WTC11 (cell line): Measurements from ENCODE around the gene AGAP1. TPM values are rescaled to one million over a fixed set of nuclear protein-coding genes. Genes with fewer than 3 reads are reported as not detected.
A peak's percentile ranks its signal among the peaks of the same experiment; 100 is the strongest.

Experiments used
- ATAC-seq: fragments of 200-7000 bp; cut with Tn5 transposase; 2 replicates; pipeline ENCODE4 v1.10.0; 2021; ENCODE audit warnings: mild to moderate bottlenecking, moderate library complexity
- CTCF ChIA-PET: fragments of 300-600 bp; sonication (Branson Sonifier 250); formaldehyde crosslinking; loops from one replicate; lab custom pipeline; 2021; ENCODE audit warnings: antibody characterized with exemption; lab: Charles Lee
- POLR2A ChIA-PET: fragments of 350-600 bp; sonication (Branson Sonifier 250); formaldehyde crosslinking; loops from one replicate; lab custom pipeline; 2021; ENCODE audit warnings: antibody characterized with exemption; lab: Charles Lee
- DNase-seq: peaks from one replicate; pipeline ENCODE4 v3.0.0; 2021; ENCODE audit warnings: low spot score
- H3K27ac Mint-ChIP-seq: 2 replicates; pipeline ENCODE4 v1.8.0; 2021; ENCODE audit warnings: mixed read lengths
- H3K27me3 Mint-ChIP-seq: 2 replicates; pipeline ENCODE4 v1.8.0; 2021; ENCODE audit warnings: low read depth, mild to moderate bottlenecking, moderate library complexity, mixed read lengths
- H3K36me3 Mint-ChIP-seq: 2 replicates; pipeline ENCODE4 v1.8.0; 2021; ENCODE audit warnings: mixed read lengths
- H3K4me1 Mint-ChIP-seq: 2 replicates; pipeline ENCODE4 v1.8.0; 2022; ENCODE audit warnings: mixed read lengths
- H3K4me3 Mint-ChIP-seq: 2 replicates; pipeline ENCODE4 v1.8.0; 2021; ENCODE audit warnings: mild to moderate bottlenecking, moderate library complexity, mixed read lengths
- H3K9me3 Mint-ChIP-seq: 2 replicates; pipeline ENCODE4 v1.8.0; 2021; ENCODE audit warnings: mixed read lengths
- CDX4 ChIP-seq: fragments of 250-450 bp; sonication (Bioruptor Pico); IDR thresholded peaks from 2 replicates; pipeline ENCODE4 v1.9.0; 2021; ENCODE audit warnings: moderate library complexity, mild to moderate bottlenecking, inconsistent platforms, borderline replicate concordance
- CREM ChIP-seq: sonication (generic); formaldehyde crosslinking; IDR thresholded peaks from 2 replicates; pipeline ENCODE4 v1.8.1; 2022; ENCODE audit warnings: mild to moderate bottlenecking, missing genetic modification reagents, moderate library complexity
- FOXP1 ChIP-seq: sonication (generic); formaldehyde crosslinking; IDR thresholded peaks from 2 replicates; pipeline ENCODE4 v1.8.0; 2022; ENCODE audit warnings: missing genetic modification reagents, mild to moderate bottlenecking, moderate library complexity, borderline replicate concordance
- GABPB1 ChIP-seq: sonication (generic); formaldehyde crosslinking; IDR thresholded peaks from 2 replicates; pipeline ENCODE4 v1.8.1; 2023; ENCODE audit warnings: mild to moderate bottlenecking, missing genetic modification reagents
- GRHL2 ChIP-seq: fragments of 250-450 bp; sonication (Bioruptor Pico); IDR thresholded peaks from 2 replicates; pipeline ENCODE4 v1.8.0; 2022; ENCODE audit warnings: mild to moderate bottlenecking, moderate library complexity; ENCODE audit not compliant: insufficient replicate concordance, severe bottlenecking
- HMGA2 ChIP-seq: fragments of 250-450 bp; sonication (Bioruptor Pico); IDR thresholded peaks from 2 replicates; pipeline ENCODE4 v1.4.0; 2021; ENCODE audit warnings: mild to moderate bottlenecking, moderate library complexity
- IRF1 ChIP-seq: sonication (generic); formaldehyde crosslinking; IDR thresholded peaks from 2 replicates; pipeline ENCODE4 v1.8.0; 2023; ENCODE audit warnings: missing genetic modification reagents
- JUN ChIP-seq: sonication (generic); formaldehyde crosslinking; IDR thresholded peaks from 2 replicates; pipeline ENCODE4 v1.8.0; 2023; ENCODE audit warnings: mild to moderate bottlenecking, missing genetic modification reagents
- MXD4 ChIP-seq: fragments of 250-450 bp; sonication (Bioruptor Pico); IDR thresholded peaks from 2 replicates; pipeline ENCODE4 v1.8.0; 2021; ENCODE audit warnings: mild to moderate bottlenecking, moderate library complexity, borderline replicate concordance
- NFATC4 ChIP-seq: fragments of 250-450 bp; sonication (Bioruptor Pico); IDR thresholded peaks from 2 replicates; pipeline ENCODE4 v1.9.0; 2021; ENCODE audit warnings: mild to moderate bottlenecking
- PRDM15 ChIP-seq: sonication (generic); formaldehyde crosslinking; IDR thresholded peaks from 2 replicates; pipeline ENCODE4 v1.8.0; 2022; ENCODE audit warnings: missing genetic modification reagents
- SMAD4 ChIP-seq: sonication (generic); formaldehyde crosslinking; IDR thresholded peaks from 2 replicates; pipeline ENCODE4 v1.8.0; 2022; ENCODE audit warnings: mild to moderate bottlenecking, missing genetic modification reagents
- TP53 ChIP-seq: sonication (generic); formaldehyde crosslinking; IDR thresholded peaks from 2 replicates; pipeline ENCODE4 v1.8.1; 2023; ENCODE audit warnings: mild to moderate bottlenecking, missing genetic modification reagents
- USF2 ChIP-seq: sonication (generic); formaldehyde crosslinking; IDR thresholded peaks from 2 replicates; pipeline ENCODE4 v1.8.1; 2023; ENCODE audit warnings: mild to moderate bottlenecking, missing genetic modification reagents, moderate library complexity
- ZMAT4 ChIP-seq: fragments of 250-450 bp; sonication (Bioruptor Pico); IDR thresholded peaks from 2 replicates; pipeline ENCODE4 v1.9.0; 2021; ENCODE audit warnings: mild to moderate bottlenecking
- ZNF138 ChIP-seq: sonication (generic); formaldehyde crosslinking; conservative IDR thresholded peaks from 2 replicates; pipeline ENCODE4 v1.8.1; 2022; ENCODE audit warnings: mild to moderate bottlenecking, moderate library complexity, missing genetic modification reagents
- ZNF281 ChIP-seq: sonication (generic); formaldehyde crosslinking; IDR thresholded peaks from 2 replicates; pipeline ENCODE4 v1.8.0; 2023; ENCODE audit warnings: mild to moderate bottlenecking, missing genetic modification reagents
- ZNF317 ChIP-seq: sonication (generic); formaldehyde crosslinking; IDR thresholded peaks from 2 replicates; pipeline ENCODE4 v1.8.1; 2023; ENCODE audit warnings: low read depth, mild to moderate bottlenecking, moderate library complexity, missing genetic modification reagents, borderline replicate concordance
- ZNF423 ChIP-seq: fragments of 250-450 bp; sonication (Bioruptor Pico); IDR thresholded peaks from 2 replicates; pipeline ENCODE4 v2.1.2; 2022; ENCODE audit warnings: mild to moderate bottlenecking, moderate library complexity
- ZNF425 ChIP-seq: fragments of 250-450 bp; sonication (Bioruptor Pico); conservative IDR thresholded peaks from 2 replicates; pipeline ENCODE4 v1.9.0; 2021; ENCODE audit warnings: mild to moderate bottlenecking
- ZNF671 ChIP-seq: fragments of 250-450 bp; sonication (Bioruptor Pico); IDR thresholded peaks from 2 replicates; pipeline ENCODE4 v1.8.0; 2021; ENCODE audit warnings: mild to moderate bottlenecking
- total RNA-seq: library from RNA; stranded (reverse); gene quantifications from 3 replicates; pipeline ENCODE4 v1.2.3, GENCODE V29; 2021

Gene AGAP1
- total RNA-seq, 1 experiment from 2014 or later: 49.3 TPM

GRCh38 chr2:235550378-235550760 is 56.5 kb downstream of the AGAP1 start:
- DNase-seq (no peak), ATAC-seq (no peak)
- Mint-ChIP-seq H3K27ac (0 out of 2 replicates have a peak overlapping the region, but pooled peaks have one; percentile 16), H3K4me1 (peaks cover 60% of the 10 kb centered on the region), H3K4me3 (no peak overlapping the region), H3K9me3 (no peaks in the 10 kb centered on the region), H3K36me3 (no peaks in the 10 kb centered on the region), H3K27me3 (no peaks in the 10 kb centered on the region)
- TF ChIP-seq ZNF671 (no peak), PRDM15 (CRISPR knock-in tag) (0 out of 2 replicates have a peak, but pooled peaks have one; percentile 13)
- CTCF ChIA-PET: interaction anchor here (0.6 to 2.5 kb wide), 5 partner anchors 36 to 48 kb away, joined by 3 to 23 read pairs (median 5); no protein-coding TSS in a partner anchor
- POLR2A ChIA-PET: no interaction called here

GRCh38 chr2:235550946-235551345 is 57.1 kb downstream of the AGAP1 start:
- POLR2A ChIA-PET: no interaction called here
- ATAC-seq: no peak
- no peaks in the 10 kb centered on the region for H3K9me3 Mint-ChIP-seq
- TF ChIP-seq TP53 (CRISPR knock-in tag): no peak
- no peak for TF ChIP-seq NFATC4 (CRISPR knock-in tag)
- no peak for TF ChIP-seq FOXP1 (CRISPR knock-in tag)
- TF ChIP-seq JUN: no peak
- TF ChIP-seq ZNF317 (CRISPR knock-in tag): no peak
- TF ChIP-seq ZMAT4 (CRISPR knock-in tag): no peak
- no peak for TF ChIP-seq GRHL2
- TF ChIP-seq SMAD4: no peak
- TF ChIP-seq, all 79 proteins: peak for 0
- Mint-ChIP-seq H3K4me3 (no peak overlapping the region), H3K27me3 (no peaks in the 10 kb centered on the region), H3K27ac (peak overlapping the region; percentile 57; the same call in 1 of the 2 replicates), H3K36me3 (no peaks in the 10 kb centered on the region), H3K4me1 (peaks cover 58% of the 10 kb centered on the region)
- CTCF ChIA-PET: interaction anchor here (1.0 to 2.5 kb wide), 6 partner anchors 11 to 406 kb away, joined by 3 to 23 read pairs (median 7); no protein-coding TSS in a partner anchor
- DNase-seq: no peak

- H3K36me3 Mint-ChIP-seq: no peaks in the 10 kb centered on the region
- no peaks in the 10 kb centered on the region for H3K9me3 Mint-ChIP-seq
- no peaks in the 10 kb centered on the region for H3K27me3 Mint-ChIP-seq
- ChIA-PET CTCF (interaction anchor here (0.6 to 2.5 kb wide), 21 partner anchors 9 to 416 kb away, joined by 3 to 23 read pairs (median 5); no protein-coding TSS in a partner anchor), POLR2A (interaction anchor here (1.0 to 1.5 kb wide), 2 partner anchors 9 to 12 kb away, joined by 3 read pairs; no protein-coding TSS in a partner anchor)
- H3K27ac Mint-ChIP-seq: peak overlapping the region; percentile 87
- peaks cover 52% of the 10 kb centered on the region for H3K4me1 Mint-ChIP-seq
- DNase-seq (peak; percentile 66), ATAC-seq (peak; percentile 88)
- no peak overlapping the region for H3K4me3 Mint-ChIP-seq
- TF ChIP-seq IRF1 (CRISPR knock-in tag): no peak
- TF ChIP-seq CDX4 (CRISPR knock-in tag): no peak
- no peak for TF ChIP-seq ZNF423 (CRISPR knock-in tag)
- no peak for TF ChIP-seq MXD4 (CRISPR knock-in tag)
- no peak for TF ChIP-seq ZNF138 (CRISPR knock-in tag)
- TF ChIP-seq ZNF281 (CRISPR knock-in tag): no peak
- TF ChIP-seq ZNF425 (CRISPR knock-in tag): no peak
- TF ChIP-seq CREM (CRISPR knock-in tag): no peak
- TF ChIP-seq HMGA2 (CRISPR knock-in tag): no peak
- no peak; the same call in 1 of the 2 replicates for TF ChIP-seq GABPB1 (CRISPR knock-in tag)
- no peak for TF ChIP-seq USF2 (CRISPR knock-in tag)
Measured at GRCh38 chr2:235551965-235552364, 58.1 kb downstream of the AGAP1 start.
